ENCODE measurements around the gene PPP1R12B. TPM values are rescaled to one million over a fixed set of nuclear protein-coding genes. Genes with fewer than 3 reads are reported as not detected.
A peak's percentile ranks its signal among the peaks of the same experiment; 100 is the strongest.

Gene PPP1R12B
- total and polyA plus RNA-seq, 2 experiments from 2014 or later = 8.1 to 15.0 TPM

GRCh38 chr1:202571719-202572339 lies 223.3 kb downstream of the PPP1R12B start:
- peak; percentile 61 for DNase-seq (ENCODE audit: low spot score)
- H4K20me1 ChIP-seq (ENCODE audit: insufficient read depth, poor library complexity, severe bottlenecking) = no peaks in the 10 kb centered on the region
- no peak overlapping the region for H3K27ac ChIP-seq
- no peaks in the 10 kb centered on the region for H3K9me2 ChIP-seq (replicated peaks; ENCODE audit: insufficient read depth)
- H3K4me2 ChIP-seq = no peak overlapping the region
- no peaks in the 10 kb centered on the region for H3K36me3 ChIP-seq (replicated peaks; ENCODE audit: insufficient read depth, low read depth)
- no peaks in the 10 kb centered on the region for H3K9me3 ChIP-seq (ENCODE audit: low read depth)
- TF ChIP-seq, protein P1, sequence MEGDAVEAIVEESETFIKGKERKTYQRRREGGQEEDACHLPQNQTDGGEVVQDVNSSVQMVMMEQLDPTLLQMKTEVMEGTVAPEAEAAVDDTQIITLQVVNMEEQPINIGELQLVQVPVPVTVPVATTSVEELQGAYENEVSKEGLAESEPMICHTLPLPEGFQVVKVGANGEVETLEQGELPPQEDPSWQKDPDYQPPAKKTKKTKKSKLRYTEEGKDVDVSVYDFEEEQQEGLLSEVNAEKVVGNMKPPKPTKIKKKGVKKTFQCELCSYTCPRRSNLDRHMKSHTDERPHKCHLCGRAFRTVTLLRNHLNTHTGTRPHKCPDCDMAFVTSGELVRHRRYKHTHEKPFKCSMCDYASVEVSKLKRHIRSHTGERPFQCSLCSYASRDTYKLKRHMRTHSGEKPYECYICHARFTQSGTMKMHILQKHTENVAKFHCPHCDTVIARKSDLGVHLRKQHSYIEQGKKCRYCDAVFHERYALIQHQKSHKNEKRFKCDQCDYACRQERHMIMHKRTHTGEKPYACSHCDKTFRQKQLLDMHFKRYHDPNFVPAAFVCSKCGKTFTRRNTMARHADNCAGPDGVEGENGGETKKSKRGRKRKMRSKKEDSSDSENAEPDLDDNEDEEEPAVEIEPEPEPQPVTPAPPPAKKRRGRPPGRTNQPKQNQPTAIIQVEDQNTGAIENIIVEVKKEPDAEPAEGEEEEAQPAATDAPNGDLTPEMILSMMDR (IDR thresholded peaks at IDR 0.05; ENCODE audit: poor library complexity) = peak; percentile 78
- TF ChIP-seq EZH2phosphoT487 (IDR thresholded peaks at IDR 0.05; ENCODE audit: low read depth, severe bottlenecking, unreplicated experiment) (no peak), EZH2 (IDR thresholded peaks at IDR 0.05; ENCODE audit: borderline replicate concordance) (no peak)
- H3K4me3 ChIP-seq = no peak overlapping the region
- 55% methylated on average over 3 of the region's 3 CpGs for WGBS (ENCODE audit: low lambda C conversion rate, missing lambda C conversion rate)
- no peak overlapping the region for H2AFZ ChIP-seq
- no peaks in the 10 kb centered on the region for H3K79me2 ChIP-seq
- no peaks in the 10 kb centered on the region for H3K27me3 ChIP-seq
- H3K4me1 ChIP-seq (ENCODE audit: insufficient read depth) = peaks cover 16% of the 10 kb centered on the region

DNA sequence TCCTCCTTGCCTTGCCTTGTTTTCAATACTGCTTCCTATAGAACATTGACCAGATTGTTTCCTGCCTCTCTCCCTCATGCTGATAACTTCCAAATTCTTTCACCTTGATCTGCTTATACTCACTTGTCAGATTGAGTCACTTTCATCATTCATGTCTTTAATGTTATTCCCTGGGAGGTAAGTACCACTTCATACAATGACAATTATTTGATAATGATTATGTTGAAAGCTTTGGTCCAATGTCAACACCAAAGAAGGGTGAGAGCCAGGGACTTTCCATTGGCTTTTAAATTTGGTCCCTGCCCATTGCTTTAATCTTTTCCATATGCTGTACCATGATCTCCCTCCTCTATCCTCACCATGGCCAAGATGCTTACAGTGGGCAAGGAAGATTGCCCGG lies 224.4 kb downstream of the PPP1R12B start:
- H3K36me3 ChIP-seq (replicated peaks; ENCODE audit: insufficient read depth, low read depth) = no peaks in the 10 kb centered on the region
- H3K27me3 ChIP-seq = no peaks in the 10 kb centered on the region
- no peak overlapping the region for H2AFZ ChIP-seq
- no peaks in the 10 kb centered on the region for H3K9me3 ChIP-seq (ENCODE audit: low read depth)
- H3K4me2 ChIP-seq = no peak overlapping the region
- H3K79me2 ChIP-seq = no peaks in the 10 kb centered on the region
- no peak overlapping the region for H3K4me3 ChIP-seq
- H3K9me2 ChIP-seq (replicated peaks; ENCODE audit: insufficient read depth) = no peaks in the 10 kb centered on the region
- no peak for DNase-seq (ENCODE audit: low spot score)
- H4K20me1 ChIP-seq (ENCODE audit: insufficient read depth, poor library complexity, severe bottlenecking) = no peaks in the 10 kb centered on the region
- 88% methylated on average over 1 of the region's 1 CpG for WGBS (ENCODE audit: low lambda C conversion rate, missing lambda C conversion rate)
- H3K27ac ChIP-seq = no peak overlapping the region
- peaks cover 25% of the 10 kb centered on the region for H3K4me1 ChIP-seq (ENCODE audit: insufficient read depth)
- TF ChIP-seq EZH2 (IDR thresholded peaks at IDR 0.05; ENCODE audit: borderline replicate concordance) (no peak), EZH2phosphoT487 (IDR thresholded peaks at IDR 0.05; ENCODE audit: low read depth, severe bottlenecking, unreplicated experiment) (no peak)
- TF ChIP-seq, protein P1 (IDR thresholded peaks at IDR 0.05; ENCODE audit: poor library complexity) = no peak

DNA sequence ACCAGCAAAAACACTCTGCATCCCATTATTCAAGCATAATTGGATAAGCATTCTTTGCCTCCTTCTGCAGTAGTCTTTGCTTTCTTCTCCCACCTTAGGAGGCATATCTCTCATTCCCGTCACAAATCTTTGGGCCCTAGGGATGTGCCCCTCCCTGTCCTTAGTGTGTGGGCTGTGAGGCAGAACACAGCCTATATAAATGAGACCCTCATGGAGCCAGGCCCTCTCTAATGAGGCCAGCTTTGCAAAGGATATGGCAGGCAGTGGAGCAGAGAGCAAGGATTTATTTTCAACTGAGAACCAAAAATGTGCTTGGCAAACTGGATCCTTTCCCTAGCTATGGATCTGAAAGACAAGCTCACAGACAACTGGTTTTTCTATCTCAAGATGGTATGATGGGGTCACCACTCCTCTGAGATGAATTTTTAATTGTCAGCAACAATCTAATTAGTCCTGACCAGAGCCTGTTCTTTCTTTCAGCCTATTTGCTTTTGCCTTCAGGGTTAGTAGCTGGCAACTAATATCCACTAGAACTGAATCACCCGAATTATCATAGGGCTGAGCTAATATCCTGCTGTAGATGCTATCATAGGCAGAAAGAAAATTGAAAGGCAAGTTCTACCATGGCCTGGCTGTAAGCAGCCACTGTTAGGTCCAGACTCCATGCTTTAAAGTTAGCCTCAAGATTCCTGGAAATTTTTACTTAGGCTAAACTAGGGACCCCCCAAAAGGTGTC lies 227.6 kb downstream of the PPP1R12B start:
- H3K4me1 ChIP-seq (ENCODE audit: insufficient read depth) = peaks cover 35% of the 10 kb centered on the region
- H3K27ac ChIP-seq = no peak overlapping the region

More for the DNA sequence above, 227.6 kb downstream of the PPP1R12B start:
- no peaks in the 10 kb centered on the region for H3K27me3 ChIP-seq
- no peaks in the 10 kb centered on the region for H3K79me2 ChIP-seq
- 77% methylated on average over 2 of the region's 2 CpGs for WGBS (ENCODE audit: low lambda C conversion rate, missing lambda C conversion rate)
- H4K20me1 ChIP-seq (ENCODE audit: insufficient read depth, poor library complexity, severe bottlenecking) = no peaks in the 10 kb centered on the region
- H3K36me3 ChIP-seq (replicated peaks; ENCODE audit: insufficient read depth, low read depth) = no peaks in the 10 kb centered on the region
- no peak overlapping the region for H3K4me2 ChIP-seq
- H3K9me2 ChIP-seq (replicated peaks; ENCODE audit: insufficient read depth) = no peaks in the 10 kb centered on the region
- no peak overlapping the region for H2AFZ ChIP-seq
- no peaks in the 10 kb centered on the region for H3K9me3 ChIP-seq (ENCODE audit: low read depth)
- DNase-seq (ENCODE audit: low spot score) = no peak
- TF ChIP-seq, protein P1 (IDR thresholded peaks at IDR 0.05; ENCODE audit: poor library complexity) = no peak
- TF ChIP-seq EZH2phosphoT487 (IDR thresholded peaks at IDR 0.05; ENCODE audit: low read depth, severe bottlenecking, unreplicated experiment) (no peak), EZH2 (IDR thresholded peaks at IDR 0.05; ENCODE audit: borderline replicate concordance) (no peak)
- no peak overlapping the region for H3K4me3 ChIP-seq
